ENCODE measurements around the gene ANKRD23.

- TF ChIP-seq NFRKB (IDR thresholded peaks at IDR 0.05): no peak
- no peak for TF ChIP-seq TARDBP (IDR thresholded peaks at IDR 0.05)
- no peak for TF ChIP-seq HDGF (IDR thresholded peaks at IDR 0.05; ENCODE audit: borderline replicate concordance)
These were observed 37.1 kb upstream of the ANKRD23 start for GRCh38 chr2:96880891-96881273.

Data from HEK293T (cell line).